Sigmoid colon (tissue), 7 donors: ENCODE results near the gene ADK. TPM values are rescaled to one million over a fixed set of nuclear protein-coding genes. Genes with fewer than 3 reads are reported as not detected.

Source experiments
- DNase-seq: peaks from one replicate; pipeline ENCODE4 v3.0.0-alpha.2; 2019
- H3K27ac ChIP-seq, 4 donors: fragments of 200-600 bp; sonication (generic); one replicate each; pipeline ENCODE4 v1.5.1; 2016 to 2019; ENCODE audit warnings: mild to moderate bottlenecking in 1 of 4
- H3K27me3 ChIP-seq, 3 donors: fragments of 200-600 bp; sonication (generic); one replicate each; pipeline ENCODE4 v1.5.1; 2019; ENCODE audit warnings: mild to moderate bottlenecking in 1 of 3
- H3K36me3 ChIP-seq, 4 donors: fragments of 200-600 bp; sonication (generic); one replicate each; pipeline ENCODE4 v1.5.1; 2016 to 2019
- H3K4me1 ChIP-seq, 4 donors: fragments of 200-600 bp; sonication (generic); one replicate each; pipeline ENCODE4 v1.5.1; 2017 to 2019
- H3K4me3 ChIP-seq, 4 donors: fragments of 200-600 bp; sonication (generic); one replicate each; pipeline ENCODE4 v1.5.1; 2017 to 2019; ENCODE audit warnings: mild to moderate bottlenecking in 2 of 4, moderate library complexity in 1 of 4
- H3K9me3 ChIP-seq, 4 donors: fragments of 200-600 bp in 3 of 4; sonication (generic) in 3 of 4; one replicate each; pipeline versions ENCODE4 v1.5.1 to v1.6.1; 2013 to 2019
- CTCF ChIP-seq, 4 experiments: fragments of 450-650 bp in 3 of 4; fragments of 200-600 bp in 1 of 4; IDR thresholded peaks; one replicate each; pipeline ENCODE4 v1.5.1; 2016 to 2019; ENCODE audit warnings: antibody characterized with exemption in 4 of 4, mild to moderate bottlenecking in 3 of 4, moderate library complexity in 2 of 4
- EP300 ChIP-seq, 4 donors: sonication (generic); formaldehyde crosslinking; IDR thresholded peaks; one replicate each; pipeline ENCODE4 v1.6.1; 2017; ENCODE audit warnings: antibody characterized with exemption in 4 of 4
- POLR2A ChIP-seq, 2 donors: fragments of 450-650 bp; IDR thresholded peaks; one replicate each; pipeline ENCODE4 v1.6.1; 2016; ENCODE audit warnings: antibody characterized with exemption in 2 of 2, mild to moderate bottlenecking in 2 of 2, moderate library complexity in 2 of 2
- POLR2AphosphoS5 ChIP-seq, 4 donors: sonication (generic); formaldehyde crosslinking; IDR thresholded peaks; one replicate each; pipeline ENCODE4 v1.6.1; 2017; ENCODE audit warnings: antibody characterized with exemption in 4 of 4
- WGBS, 2 donors: extraction: QIAGEN DNeasy Blood & Tissue Kit; methylation state at CpG; one replicate each; pipeline ENCODE4 v1.1.7; 2013; 5-methylcytosine and 5-hydroxymethylcytosine counted together
- intact Hi-C: fragments of 100-400 bp; cut with DNase I; formaldehyde crosslinking; loops from one replicate; pipeline ENCODE4 v1.15.1; 2023
- polyA plus RNA-seq, 3 donors: library from polyadenylated mRNA; stranded (reverse); fragments of 200-250 nt; gene quantifications; one replicate each; pipeline ENCODE4 v1.2.3, GENCODE V29; 2013
- total RNA-seq, 4 donors: library from RNA; depleted of rRNA; stranded (reverse); fragments of >200 nt; gene quantifications; one replicate each; pipeline ENCODE4 v1.1.0, GENCODE V29; 2016
- donor health status: healthy with polysubstance abuse.
- donor health status: Bipolar disorder and iron deficiency.
- donor health status: healthy.

Gene ADK
- total and polyA plus RNA-seq, 7 donors = 15.2 to 31.3 (median 25.3) TPM

GRCh38 chr10:74585231-74586087, 434.4 kb downstream of the ADK start:
- intact Hi-C loops = no loop called here
- Histone ChIP-seq H3K36me3 (no peaks in the 10 kb centered on the region), H3K4me3 (peak overlapping the region in 2 of 4 donors; percentile 2 to 9), H3K27ac (peak overlapping the region; percentile 61 to 72 (median 64)), H3K9me3 (no peaks in the 10 kb centered on the region), H3K27me3 (no peaks in the 10 kb centered on the region), H3K4me1 (peaks cover 0 to 64% (median 53%) of the 10 kb centered on the region in 4 donors)
- no peak for DNase-seq
- 15 to 35% methylated on average over 8 of the region's 8 CpGs for WGBS, 2 donors
- no peak for TF ChIP-seq POLR2AphosphoS5 (IDR thresholded peaks at IDR 0.05)
- TF ChIP-seq CTCF (IDR thresholded peaks at IDR 0.05) = no peak
- no peak for TF ChIP-seq POLR2A (IDR thresholded peaks at IDR 0.05)
- TF ChIP-seq EP300 (IDR thresholded peaks at IDR 0.05) = no peak

GRCh38 chr10:74586088-74586585, 435.1 kb downstream of the ADK start:
- no peaks in the 10 kb centered on the region for H3K27me3 ChIP-seq
- TF ChIP-seq POLR2AphosphoS5 (IDR thresholded peaks at IDR 0.05) (no peak), EP300 (IDR thresholded peaks at IDR 0.05) (no peak), CTCF (IDR thresholded peaks at IDR 0.05) (no peak), POLR2A (IDR thresholded peaks at IDR 0.05) (no peak)
- WGBS, 2 donors = 3 to 14% methylated on average over 1 of the region's 1 CpG
- H3K27ac ChIP-seq = peak overlapping the region; percentile 61 to 72 (median 64)
- no peak for DNase-seq
- no peaks in the 10 kb centered on the region for H3K9me3 ChIP-seq
- intact Hi-C loops = no loop called here
- H3K4me1 ChIP-seq = peaks cover 0 to 70% (median 55%) of the 10 kb centered on the region in 4 donors
- peak overlapping the region in 1 of 4 donors; percentile 2 for H3K4me3 ChIP-seq
- H3K36me3 ChIP-seq = no peaks in the 10 kb centered on the region

GRCh38 chr10:74587109-74587854, 436.3 kb downstream of the ADK start:
- Histone ChIP-seq H3K9me3 (no peaks in the 10 kb centered on the region), H3K4me3 (no peak overlapping the region), H3K36me3 (no peaks in the 10 kb centered on the region), H3K27me3 (no peaks in the 10 kb centered on the region), H3K27ac (peak overlapping the region; percentile 24 to 72 (median 49)), H3K4me1 (peaks cover 0 to 79% (median 55%) of the 10 kb centered on the region in 4 donors)
- TF ChIP-seq CTCF (IDR thresholded peaks at IDR 0.05) (no peak), POLR2AphosphoS5 (IDR thresholded peaks at IDR 0.05) (peak in 1 of 4 donors; percentile 15)
- DNase-seq = no peak
- WGBS, 2 donors = 78 to 93% methylated on average over 3 of the region's 3 CpGs
- intact Hi-C loops = no loop called here

GRCh38 chr10:74589226-74589673, 438.2 kb downstream of the ADK start:
- no peak overlapping the region for H3K4me3 ChIP-seq
- 18 to 26% methylated on average over 6 of the region's 6 CpGs for WGBS, 2 donors
- peaks cover 0 to 91% (median 68%) of the 10 kb centered on the region in 4 donors for H3K4me1 ChIP-seq
- TF ChIP-seq CTCF (IDR thresholded peaks at IDR 0.05) (no peak), POLR2AphosphoS5 (IDR thresholded peaks at IDR 0.05) (peak; percentile 60 to 86 (median 80)), POLR2A (IDR thresholded peaks at IDR 0.05) (no peak), EP300 (IDR thresholded peaks at IDR 0.05) (peak; percentile 43 to 91 (median 82))
- H3K27ac ChIP-seq = peak overlapping the region; percentile 28 to 72 (median 61)
- H3K27me3 ChIP-seq = no peaks in the 10 kb centered on the region
- intact Hi-C loops = no loop called here
- H3K36me3 ChIP-seq = no peaks in the 10 kb centered on the region
- no peaks in the 10 kb centered on the region for H3K9me3 ChIP-seq
- peak; percentile 97 for DNase-seq
